GM06990 (cell line): ENCODE results near the gene LSM2.
A peak's percentile ranks its signal among the peaks of the same experiment; 100 is the strongest.
"Not testable (repeated sequence)": the region's sequence is repeated elsewhere in the genome, so short reads cannot be mapped to it uniquely, and the experiment has no call there.

Source experiments
- DNase-seq: peaks from one replicate; pipeline ENCODE4 v3.0.0-alpha.2; 2011; ENCODE audit not compliant: insufficient read length; ENCODE audit errors: extremely low read depth
- H3K27me3 ChIP-seq: replicated peaks from 2 replicates; pipeline ENCODE4 v1.6.0; 2011; ENCODE audit warnings: low read length; ENCODE audit not compliant: control insufficient read depth, insufficient read depth
- H3K36me3 ChIP-seq: 2 replicates; pipeline ENCODE4 v1.5.1; 2011; ENCODE audit warnings: low read length; ENCODE audit not compliant: control insufficient read depth, insufficient read depth
- H3K4me3 ChIP-seq: replicated peaks from 2 replicates; pipeline ENCODE4 v1.5.1; 2011; ENCODE audit warnings: low read depth, mild to moderate bottlenecking, control low read depth, low read length
- CTCF ChIP-seq: IDR thresholded peaks from 2 replicates; pipeline ENCODE4 v1.5.1; 2011; ENCODE audit warnings: low read length, control low read depth, mild to moderate bottlenecking, inconsistent platforms; ENCODE audit not compliant: insufficient read depth, poor library complexity, severe bottlenecking

LSM2 gene

GRCh38 chr6:31829633-31830283 is 23.0 kb upstream of the LSM2 start:
- H3K27me3 ChIP-seq, result no peaks in the 10 kb centered on the region
- no peaks in the 10 kb centered on the region for H3K36me3 ChIP-seq
- TF ChIP-seq CTCF, result peak; percentile 21
- peak overlapping the region; percentile 77 for H3K4me3 ChIP-seq
- no peak for DNase-seq

GRCh38 chr6:31827286-31828079 is 20.7 kb upstream of the LSM2 start, which contains the start of gene HSPA1B:
HSPA1B (plus strand) TSS chr6:31827738; CDS start chr6:31827951, 213 bp downstream.
- Histone ChIP-seq H3K36me3 (no peaks in the 10 kb centered on the region), H3K4me3 (peak within 1 kb of the TSS; percentile 80), H3K27me3 (no peaks in the 10 kb centered on the region)
- DNase-seq, result peak; percentile 93
- no peak for TF ChIP-seq CTCF

- DNase-seq, result no peak
- TF ChIP-seq CTCF, result no peak
- Histone ChIP-seq H3K4me3 (peak overlapping the region; percentile 66), H3K27me3 (no peaks in the 10 kb centered on the region), H3K36me3 (no peaks in the 10 kb centered on the region)
These were observed 20.1 kb upstream of the LSM2 start for GRCh38 chr6:31826793-31827285.

- no peak for DNase-seq
- H3K36me3 ChIP-seq, result no peaks in the 10 kb centered on the region
- H3K27me3 ChIP-seq, result no peaks in the 10 kb centered on the region
- H3K4me3 ChIP-seq, result no peak overlapping the region
- no peak for TF ChIP-seq CTCF
These were observed 18.8 kb upstream of the LSM2 start for GRCh38 chr6:31825553-31825952.

GRCh38 chr6:31823592-31824196 is 16.9 kb upstream of the LSM2 start:
- not testable (repeated sequence) for H3K27me3 ChIP-seq, H3K4me3 ChIP-seq, DNase-seq, H3K36me3 ChIP-seq
